ENCODE results near the gene EIF1B. TPM values are rescaled to one million over a fixed set of nuclear protein-coding genes. Genes with fewer than 3 reads are reported as not detected.

EIF1B gene
- total RNA-seq, 2 experiments from 2014 or later, result 112 to 120 TPM

- H3K4me1 Mint-ChIP-seq (ENCODE audit: low read depth), result no peaks in the 10 kb centered on the region
- CTCF ChIA-PET, result no interaction called here
- no peaks in the 10 kb centered on the region for H3K36me3 ChIP-seq (ENCODE audit: insufficient read depth, low read length)
- ATAC-seq (ENCODE audit: poor library complexity) (no peak), DNase-seq (no peak)
- no peaks in the 10 kb centered on the region for H3K4me1 ChIP-seq (ENCODE audit: insufficient read depth, low read length)
- intact Hi-C loops (cut with DNase I, micrococcal nuclease), result no loop called here
- POLR2A ChIA-PET, result no interaction called here
- no peak overlapping the region for H3K4me3 ChIP-seq (ENCODE audit: low read length)
- H3K36me3 Mint-ChIP-seq (ENCODE audit: low read depth), result peaks cover 5% of the 10 kb centered on the region
- no peak overlapping the region for H3K27ac Mint-ChIP-seq
- TF ChIP-seq, protein P1, sequence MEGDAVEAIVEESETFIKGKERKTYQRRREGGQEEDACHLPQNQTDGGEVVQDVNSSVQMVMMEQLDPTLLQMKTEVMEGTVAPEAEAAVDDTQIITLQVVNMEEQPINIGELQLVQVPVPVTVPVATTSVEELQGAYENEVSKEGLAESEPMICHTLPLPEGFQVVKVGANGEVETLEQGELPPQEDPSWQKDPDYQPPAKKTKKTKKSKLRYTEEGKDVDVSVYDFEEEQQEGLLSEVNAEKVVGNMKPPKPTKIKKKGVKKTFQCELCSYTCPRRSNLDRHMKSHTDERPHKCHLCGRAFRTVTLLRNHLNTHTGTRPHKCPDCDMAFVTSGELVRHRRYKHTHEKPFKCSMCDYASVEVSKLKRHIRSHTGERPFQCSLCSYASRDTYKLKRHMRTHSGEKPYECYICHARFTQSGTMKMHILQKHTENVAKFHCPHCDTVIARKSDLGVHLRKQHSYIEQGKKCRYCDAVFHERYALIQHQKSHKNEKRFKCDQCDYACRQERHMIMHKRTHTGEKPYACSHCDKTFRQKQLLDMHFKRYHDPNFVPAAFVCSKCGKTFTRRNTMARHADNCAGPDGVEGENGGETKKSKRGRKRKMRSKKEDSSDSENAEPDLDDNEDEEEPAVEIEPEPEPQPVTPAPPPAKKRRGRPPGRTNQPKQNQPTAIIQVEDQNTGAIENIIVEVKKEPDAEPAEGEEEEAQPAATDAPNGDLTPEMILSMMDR (IDR thresholded peaks at IDR 0.05), result no peak
- no peak overlapping the region for H3K4me3 Mint-ChIP-seq
- no peaks in the 10 kb centered on the region for H3K9me3 Mint-ChIP-seq
- H3K27ac ChIP-seq (ENCODE audit: low read depth in 1 of 2, low read length in 2 of 2), result no peak overlapping the region
- H3K27me3 Mint-ChIP-seq, result no peaks in the 10 kb centered on the region
- no peaks in the 10 kb centered on the region for H3K9me3 ChIP-seq (ENCODE audit: control insufficient read depth in 1 of 2, insufficient read depth in 1 of 2, low read length in 2 of 2)
- H3K27me3 ChIP-seq (ENCODE audit: control insufficient read depth in 1 of 2, insufficient read depth in 2 of 2, low read length in 2 of 2), result no peaks in the 10 kb centered on the region
These were observed 44.3 kb upstream of the EIF1B start for GRCh38 chr3:40265181-40265580.

DNA sequence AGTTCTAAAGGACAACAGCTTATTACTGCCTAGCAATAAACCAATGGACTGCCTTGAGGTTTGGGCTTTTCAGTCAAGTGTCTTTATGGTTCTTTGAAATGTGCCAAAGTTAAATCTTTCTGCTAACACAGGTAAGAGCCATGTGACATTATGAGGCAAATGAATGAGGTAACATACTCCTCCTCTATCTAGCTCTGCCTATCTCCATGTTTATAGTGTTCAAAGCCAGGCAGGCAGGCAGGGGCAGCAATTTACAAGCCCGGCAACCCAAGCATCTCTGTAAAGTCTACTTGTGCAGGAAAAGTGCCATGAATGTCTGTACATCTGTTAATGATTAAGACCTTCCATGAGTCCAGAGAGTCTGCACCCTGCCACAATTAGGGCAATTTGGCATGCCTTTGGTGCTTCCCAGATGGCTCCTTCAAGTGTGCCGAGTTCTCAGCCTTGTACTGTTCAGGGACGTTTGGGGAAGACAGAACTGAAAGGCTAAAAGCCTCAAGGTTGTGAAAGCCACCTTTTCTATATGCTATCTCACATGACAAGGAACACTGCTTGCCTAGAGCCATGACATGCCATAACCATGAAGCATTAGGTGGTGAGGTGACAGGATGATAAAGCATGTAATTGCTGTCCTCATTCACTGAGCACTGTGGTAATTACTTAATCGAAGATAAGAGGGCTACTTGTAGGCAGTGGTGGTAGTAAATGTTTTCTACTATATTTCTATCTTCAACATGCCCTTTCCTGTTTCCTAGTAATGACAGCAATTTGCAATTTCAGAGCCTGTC lies 41.4 kb upstream of the EIF1B start:
- POLR2A ChIA-PET, result interaction anchor here (0.6 kb wide), 1 partner anchor 23 kb away, joined by 3 read pairs; no protein-coding TSS in a partner anchor
- Histone ChIP-seq H3K36me3 (ENCODE audit: insufficient read depth, low read length) (no peaks in the 10 kb centered on the region), H3K27ac (ENCODE audit: low read depth in 1 of 2, low read length in 2 of 2) (no peak overlapping the region), H3K27me3 (ENCODE audit: control insufficient read depth in 1 of 2, insufficient read depth in 2 of 2, low read length in 2 of 2) (no peaks in the 10 kb centered on the region), H3K9me3 (ENCODE audit: control insufficient read depth in 1 of 2, insufficient read depth in 1 of 2, low read length in 2 of 2) (no peaks in the 10 kb centered on the region), H3K4me1 (ENCODE audit: insufficient read depth, low read length) (no peaks in the 10 kb centered on the region), H3K4me3 (ENCODE audit: low read length) (no peak overlapping the region)
- DNase-seq (no peak), ATAC-seq (ENCODE audit: poor library complexity) (no peak)
- CTCF ChIA-PET, result interaction anchor here (0.6 kb wide), 1 partner anchor 13 kb away, joined by 3 read pairs; no protein-coding TSS in a partner anchor
- H3K27ac Mint-ChIP-seq, result no peak overlapping the region
- H3K4me1 Mint-ChIP-seq (ENCODE audit: low read depth), result no peaks in the 10 kb centered on the region
- TF ChIP-seq, protein P1 (IDR thresholded peaks at IDR 0.05), result no peak
- H3K27me3 Mint-ChIP-seq, result no peaks in the 10 kb centered on the region
- H3K36me3 Mint-ChIP-seq (ENCODE audit: low read depth), result peaks cover 10% of the 10 kb centered on the region
- intact Hi-C loops (cut with DNase I, micrococcal nuclease), result no loop called here
- no peak overlapping the region for H3K4me3 Mint-ChIP-seq
- no peaks in the 10 kb centered on the region for H3K9me3 Mint-ChIP-seq

- ATAC-seq (ENCODE audit: poor library complexity) (no peak), DNase-seq (no peak)
- no peaks in the 10 kb centered on the region for H3K9me3 ChIP-seq (ENCODE audit: control insufficient read depth in 1 of 2, insufficient read depth in 1 of 2, low read length in 2 of 2)
- ChIA-PET POLR2A (no interaction called here), CTCF (no interaction called here)
- no peaks in the 10 kb centered on the region for H3K27me3 Mint-ChIP-seq
- TF ChIP-seq, protein P1 (IDR thresholded peaks at IDR 0.05), result no peak
- H3K4me3 ChIP-seq (ENCODE audit: low read length), result no peak overlapping the region
- no peak overlapping the region for H3K27ac ChIP-seq (ENCODE audit: low read depth in 1 of 2, low read length in 2 of 2)
- H3K4me1 Mint-ChIP-seq (ENCODE audit: low read depth), result no peaks in the 10 kb centered on the region
- H3K27me3 ChIP-seq (ENCODE audit: control insufficient read depth in 1 of 2, insufficient read depth in 2 of 2, low read length in 2 of 2), result no peaks in the 10 kb centered on the region
- peaks cover 10% of the 10 kb centered on the region for H3K36me3 Mint-ChIP-seq (ENCODE audit: low read depth)
- H3K4me3 Mint-ChIP-seq, result no peak overlapping the region
- intact Hi-C loops (cut with DNase I, micrococcal nuclease), result no loop called here
- H3K9me3 Mint-ChIP-seq, result no peaks in the 10 kb centered on the region
- H3K36me3 ChIP-seq (ENCODE audit: insufficient read depth, low read length), result no peaks in the 10 kb centered on the region
- H3K27ac Mint-ChIP-seq, result no peak overlapping the region
- no peaks in the 10 kb centered on the region for H3K4me1 ChIP-seq (ENCODE audit: insufficient read depth, low read length)
These were observed 40.5 kb upstream of the EIF1B start for GRCh38 chr3:40268802-40269524.
